ENCODE results near the gene CNTN1. TPM values are rescaled to one million over a fixed set of nuclear protein-coding genes. Genes with fewer than 3 reads are reported as not detected.

CNTN1 gene
- total RNA-seq, 2 experiments from 2014 or later, result not detected

GRCh38 chr12:40915172-40915571 lies 222.9 kb downstream of the CNTN1 start:
- no peaks in the 10 kb centered on the region for H3K36me3 Mint-ChIP-seq
- no peak overlapping the region for H3K4me3 Mint-ChIP-seq
- no peaks in the 10 kb centered on the region for H3K4me1 Mint-ChIP-seq
- no peaks in the 10 kb centered on the region for H3K9me3 Mint-ChIP-seq
- no peak overlapping the region for H3K27ac Mint-ChIP-seq
- H3K27me3 Mint-ChIP-seq, result no peaks in the 10 kb centered on the region
- DNase-seq, result no peak

- no peak for DNase-seq
- Mint-ChIP-seq H3K27me3 (no peaks in the 10 kb centered on the region), H3K27ac (no peak overlapping the region), H3K36me3 (no peaks in the 10 kb centered on the region), H3K4me3 (no peak overlapping the region), H3K9me3 (no peaks in the 10 kb centered on the region), H3K4me1 (no peaks in the 10 kb centered on the region)
These were observed 225.3 kb downstream of the CNTN1 start for GRCh38 chr12:40917561-40917960.

- DNase-seq, result no peak
- no peaks in the 10 kb centered on the region for H3K27me3 Mint-ChIP-seq
- no peak overlapping the region for H3K4me3 Mint-ChIP-seq
- no peaks in the 10 kb centered on the region for H3K36me3 Mint-ChIP-seq
- no peak overlapping the region for H3K27ac Mint-ChIP-seq
- H3K9me3 Mint-ChIP-seq, result no peaks in the 10 kb centered on the region
- no peaks in the 10 kb centered on the region for H3K4me1 Mint-ChIP-seq
These were observed 229.4 kb downstream of the CNTN1 start for GRCh38 chr12:40921563-40922163.

- Mint-ChIP-seq H3K27me3 (no peaks in the 10 kb centered on the region), H3K4me3 (no peak overlapping the region), H3K36me3 (no peaks in the 10 kb centered on the region), H3K27ac (no peak overlapping the region), H3K4me1 (no peaks in the 10 kb centered on the region), H3K9me3 (no peaks in the 10 kb centered on the region)
- no peak for DNase-seq
These were observed 245.7 kb downstream of the CNTN1 start for GRCh38 chr12:40937891-40938290.

- Mint-ChIP-seq H3K27me3 (peaks cover 6% of the 10 kb centered on the region), H3K9me3 (no peaks in the 10 kb centered on the region), H3K4me1 (no peaks in the 10 kb centered on the region), H3K4me3 (no peak overlapping the region), H3K36me3 (no peaks in the 10 kb centered on the region), H3K27ac (no peak overlapping the region)
- no peak for DNase-seq
These were observed 250.1 kb downstream of the CNTN1 start for GRCh38 chr12:40942326-40942725.

- Mint-ChIP-seq H3K4me1 (no peaks in the 10 kb centered on the region), H3K9me3 (no peaks in the 10 kb centered on the region), H3K4me3 (no peak overlapping the region), H3K36me3 (no peaks in the 10 kb centered on the region), H3K27me3 (peaks cover 6% of the 10 kb centered on the region), H3K27ac (no peak overlapping the region)
- no peak for DNase-seq
These were observed 253.5 kb downstream of the CNTN1 start for GRCh38 chr12:40945772-40946171.

- H3K9me3 Mint-ChIP-seq, result no peaks in the 10 kb centered on the region
- peaks cover 6% of the 10 kb centered on the region for H3K27me3 Mint-ChIP-seq
- H3K27ac Mint-ChIP-seq, result no peak overlapping the region
- DNase-seq, result no peak
- no peaks in the 10 kb centered on the region for H3K36me3 Mint-ChIP-seq
- no peaks in the 10 kb centered on the region for H3K4me1 Mint-ChIP-seq
- no peak overlapping the region for H3K4me3 Mint-ChIP-seq
These were observed 254.5 kb downstream of the CNTN1 start for GRCh38 chr12:40946612-40947194.

- no peak overlapping the region for H3K27ac Mint-ChIP-seq
- H3K27me3 Mint-ChIP-seq, result peaks cover 6% of the 10 kb centered on the region
- DNase-seq, result no peak
- H3K36me3 Mint-ChIP-seq, result no peaks in the 10 kb centered on the region
- H3K4me1 Mint-ChIP-seq, result no peaks in the 10 kb centered on the region
- no peaks in the 10 kb centered on the region for H3K9me3 Mint-ChIP-seq
- no peak overlapping the region for H3K4me3 Mint-ChIP-seq
These were observed 255.6 kb downstream of the CNTN1 start for GRCh38 chr12:40947797-40948196.

- Mint-ChIP-seq H3K27ac (no peak overlapping the region), H3K4me1 (no peaks in the 10 kb centered on the region), H3K4me3 (no peak overlapping the region), H3K9me3 (no peaks in the 10 kb centered on the region), H3K36me3 (no peaks in the 10 kb centered on the region), H3K27me3 (peaks cover 8% of the 10 kb centered on the region)
- DNase-seq, result no peak
These were observed 260.8 kb downstream of the CNTN1 start for GRCh38 chr12:40953076-40953475.

GRCh38 chr12:40957417-40957816 lies 265.2 kb downstream of the CNTN1 start:
- Mint-ChIP-seq H3K4me3 (no peak overlapping the region), H3K27me3 (peaks cover 8% of the 10 kb centered on the region), H3K36me3 (no peaks in the 10 kb centered on the region), H3K27ac (no peak overlapping the region), H3K4me1 (no peaks in the 10 kb centered on the region), H3K9me3 (no peaks in the 10 kb centered on the region)
- DNase-seq, result no peak

GRCh38 chr12:40959041-40959440 lies 266.8 kb downstream of the CNTN1 start:
- no peak overlapping the region for H3K4me3 Mint-ChIP-seq
- H3K27me3 Mint-ChIP-seq, result peaks cover 8% of the 10 kb centered on the region
- no peaks in the 10 kb centered on the region for H3K36me3 Mint-ChIP-seq

GRCh38 chr12:40963751-40964150 lies 271.5 kb downstream of the CNTN1 start:
- no peaks in the 10 kb centered on the region for H3K36me3 Mint-ChIP-seq
- no peak for DNase-seq
- H3K27ac Mint-ChIP-seq, result no peak overlapping the region

More at GRCh38 chr12:40959041-40959440, 266.8 kb downstream of the CNTN1 start:
- H3K9me3 Mint-ChIP-seq, result no peaks in the 10 kb centered on the region
- no peaks in the 10 kb centered on the region for H3K4me1 Mint-ChIP-seq
- DNase-seq, result no peak
- H3K27ac Mint-ChIP-seq, result no peak overlapping the region

GRCh38 chr12:40969796-40970195 lies 277.6 kb downstream of the CNTN1 start:
- H3K4me1 Mint-ChIP-seq, result no peaks in the 10 kb centered on the region
- H3K36me3 Mint-ChIP-seq, result no peaks in the 10 kb centered on the region
- no peak overlapping the region for H3K4me3 Mint-ChIP-seq
- H3K27me3 Mint-ChIP-seq, result no peaks in the 10 kb centered on the region
- DNase-seq, result no peak
- H3K27ac Mint-ChIP-seq, result no peak overlapping the region
- H3K9me3 Mint-ChIP-seq, result no peaks in the 10 kb centered on the region

More at GRCh38 chr12:40963751-40964150, 271.5 kb downstream of the CNTN1 start:
- Mint-ChIP-seq H3K9me3 (no peaks in the 10 kb centered on the region), H3K4me1 (no peaks in the 10 kb centered on the region), H3K27me3 (no peaks in the 10 kb centered on the region), H3K4me3 (no peak overlapping the region)

GRCh38 chr12:40970320-40970907 lies 278.2 kb downstream of the CNTN1 start:
- Mint-ChIP-seq H3K4me3 (no peak overlapping the region), H3K9me3 (no peaks in the 10 kb centered on the region), H3K4me1 (no peaks in the 10 kb centered on the region)

GRCh38 chr12:40971911-40972310 lies 279.7 kb downstream of the CNTN1 start:
- no peak overlapping the region for H3K4me3 Mint-ChIP-seq
- no peak for DNase-seq

More at GRCh38 chr12:40970320-40970907, 278.2 kb downstream of the CNTN1 start:
- no peaks in the 10 kb centered on the region for H3K27me3 Mint-ChIP-seq
- no peaks in the 10 kb centered on the region for H3K36me3 Mint-ChIP-seq
- H3K27ac Mint-ChIP-seq, result no peak overlapping the region
- no peak for DNase-seq

GRCh38 chr12:40976546-40976945 lies 284.3 kb downstream of the CNTN1 start:
- Mint-ChIP-seq H3K9me3 (no peaks in the 10 kb centered on the region), H3K4me1 (no peaks in the 10 kb centered on the region), H3K4me3 (no peak overlapping the region), H3K27ac (no peak overlapping the region), H3K27me3 (peaks cover 4% of the 10 kb centered on the region), H3K36me3 (no peaks in the 10 kb centered on the region)
- no peak for DNase-seq

More at GRCh38 chr12:40971911-40972310, 279.7 kb downstream of the CNTN1 start:
- no peaks in the 10 kb centered on the region for H3K9me3 Mint-ChIP-seq
- peaks cover 3% of the 10 kb centered on the region for H3K27me3 Mint-ChIP-seq
- H3K4me1 Mint-ChIP-seq, result no peaks in the 10 kb centered on the region
- no peaks in the 10 kb centered on the region for H3K36me3 Mint-ChIP-seq
- H3K27ac Mint-ChIP-seq, result no peak overlapping the region

Measured in activated naive CD8-positive, alpha-beta T cell treated with anti-CD3 and anti-CD28 coated beads for 36 hours (primary cell).